ENCODE results near the gene MAN1B1. TPM values are rescaled to one million over a fixed set of nuclear protein-coding genes. Genes with fewer than 3 reads are reported as not detected.
"Not testable (repeated sequence)": the region's sequence is repeated elsewhere in the genome, so short reads cannot be mapped to it uniquely, and the experiment has no call there.

The MAN1B1 gene
- total RNA-seq, 1 experiment from 2014 or later: 57.2 TPM

GRCh38 chr9:137134191-137134590 is 47.4 kb downstream of the MAN1B1 start:
- Histone ChIP-seq H3K36me3 (ENCODE audit: control insufficient read depth, insufficient read depth, low read length) (no peaks in the 10 kb centered on the region), H3K4me1 (ENCODE audit: control insufficient read depth, insufficient read depth, low read length) (no peaks in the 10 kb centered on the region), H3K9me3 (ENCODE audit: control insufficient read depth, insufficient read depth, low read depth, low read length) (no peaks in the 10 kb centered on the region), H3K27me3 (ENCODE audit: control insufficient read depth, insufficient read depth, low read length) (no peaks in the 10 kb centered on the region), H3K27ac (ENCODE audit: low read length) (no peak overlapping the region), H3K4me3 (ENCODE audit: low read depth in 2 of 2, low read length in 2 of 2) (no peak overlapping the region)
- in situ Hi-C loops (cut with HindIII; ENCODE audit: low pct_unique_long_range_greater_than_20kb, low sequenced_read_pairs): no loop called here
- intact Hi-C loops (cut with micrococcal nuclease; ENCODE audit: unreplicated experiment): no loop called here
- CTCF ChIA-PET: no interaction called here
- DNase-seq (ENCODE audit: low read depth, low spot score): no peak
- POLR2A ChIA-PET: no interaction called here
- no TSS peak for BruUV-seq (replicated peaks)
- TF ChIP-seq TCF7L2 (IDR thresholded peaks at IDR 0.05; ENCODE audit: low read depth, low read length) (no peak), REST (IDR thresholded peaks at IDR 0.05; ENCODE audit: insufficient read depth in 1 of 2, low read depth in 2 of 2, low read length in 1 of 2) (no peak), CTCF (IDR thresholded peaks at IDR 0.05) (no peak), SIN3A (IDR thresholded peaks at IDR 0.05; ENCODE audit: borderline replicate concordance, insufficient read depth, low read depth, low read length) (no peak), POLR2AphosphoS5 (IDR thresholded peaks at IDR 0.05; ENCODE audit: low read depth, low read length) (no peak)
- ATAC-seq: no peak

- intact Hi-C loops (cut with micrococcal nuclease; ENCODE audit: unreplicated experiment); CTCF ChIA-PET; ATAC-seq; H3K4me3 ChIP-seq (ENCODE audit: low read depth in 2 of 2, low read length in 2 of 2); in situ Hi-C loops (cut with HindIII; ENCODE audit: low pct_unique_long_range_greater_than_20kb, low sequenced_read_pairs); H3K27me3 ChIP-seq (ENCODE audit: control insufficient read depth, insufficient read depth, low read length); H3K27ac ChIP-seq (ENCODE audit: low read length); BruUV-seq (replicated peaks); DNase-seq (ENCODE audit: low read depth, low spot score); H3K9me3 ChIP-seq (ENCODE audit: control insufficient read depth, insufficient read depth, low read depth, low read length); POLR2A ChIA-PET; H3K4me1 ChIP-seq (ENCODE audit: control insufficient read depth, insufficient read depth, low read length); H3K36me3 ChIP-seq (ENCODE audit: control insufficient read depth, insufficient read depth, low read length): not testable (repeated sequence)
These were observed 48.4 kb downstream of the MAN1B1 start for GRCh38 chr9:137135154-137135553.

GRCh38 chr9:137136261-137136880 is 49.6 kb downstream of the MAN1B1 start:
- Histone ChIP-seq H3K9me3 (ENCODE audit: control insufficient read depth, insufficient read depth, low read depth, low read length) (no peaks in the 10 kb centered on the region), H3K27ac (ENCODE audit: low read length) (no peak overlapping the region), H3K27me3 (ENCODE audit: control insufficient read depth, insufficient read depth, low read length) (no peaks in the 10 kb centered on the region), H3K36me3 (ENCODE audit: control insufficient read depth, insufficient read depth, low read length) (no peaks in the 10 kb centered on the region), H3K4me3 (ENCODE audit: low read depth in 2 of 2, low read length in 2 of 2) (no peak overlapping the region), H3K4me1 (ENCODE audit: control insufficient read depth, insufficient read depth, low read length) (no peaks in the 10 kb centered on the region)
- ChIA-PET POLR2A (no interaction called here), CTCF (interaction anchor here (0.6 kb wide), 1 partner anchor 14 kb away, joined by 15 read pairs; no protein-coding TSS in a partner anchor)
- no peak for TF ChIP-seq TCF7L2 (IDR thresholded peaks at IDR 0.05; ENCODE audit: low read depth, low read length)
- TF ChIP-seq POLR2AphosphoS5 (IDR thresholded peaks at IDR 0.05; ENCODE audit: low read depth, low read length): no peak
- no peak for TF ChIP-seq SIN3A (IDR thresholded peaks at IDR 0.05; ENCODE audit: borderline replicate concordance, insufficient read depth, low read depth, low read length)
- no peak for TF ChIP-seq CTCF (IDR thresholded peaks at IDR 0.05)
- TF ChIP-seq REST (IDR thresholded peaks at IDR 0.05; ENCODE audit: insufficient read depth in 1 of 2, low read depth in 2 of 2, low read length in 1 of 2): no peak
- ATAC-seq: no peak
- intact Hi-C loops (cut with micrococcal nuclease; ENCODE audit: unreplicated experiment) (no loop called here), in situ Hi-C loops (cut with HindIII; ENCODE audit: low pct_unique_long_range_greater_than_20kb, low sequenced_read_pairs) (no loop called here)
- DNase-seq (ENCODE audit: low read depth, low spot score): no peak
- BruUV-seq (replicated peaks): no TSS peak
